ENCODE results near the gene RRAGA. TPM values are rescaled to one million over a fixed set of nuclear protein-coding genes. Genes with fewer than 3 reads are reported as not detected.
A peak's percentile ranks its signal among the peaks of the same experiment; 100 is the strongest.

RRAGA gene
- total RNA-seq, 2 experiments from 2014 or later, result 43.8 to 45.5 TPM

DNA sequence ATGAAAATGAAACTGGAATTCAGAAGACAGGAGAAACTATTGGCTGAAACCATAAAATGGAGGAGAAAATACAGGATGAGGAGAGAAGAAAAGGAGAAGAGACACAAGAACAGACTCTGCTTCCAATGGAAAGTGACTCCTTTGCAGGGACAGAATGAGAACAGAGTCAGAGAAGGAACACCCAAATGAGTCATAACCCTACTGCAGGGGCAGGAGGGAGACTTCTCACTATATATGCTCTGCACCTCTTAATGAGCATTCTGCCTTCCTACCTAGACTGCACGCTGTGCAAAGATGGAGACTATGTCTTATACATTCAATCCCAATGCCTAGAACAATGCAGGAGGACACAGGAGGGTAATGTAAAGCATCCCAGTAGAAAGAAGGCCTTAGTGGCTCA, 18.3 kb upstream of the RRAGA start:
- no peak overlapping the region for H3K27ac Mint-ChIP-seq
- peaks cover 8% of the 10 kb centered on the region for H3K27me3 Mint-ChIP-seq
- DNase-seq, result no peak
- H3K9me3 Mint-ChIP-seq, result no peaks in the 10 kb centered on the region
- ChIA-PET CTCF (interaction anchor here (0.9 kb wide), 1 partner anchor 1501 kb away, joined by 3 read pairs; no protein-coding TSS in a partner anchor), POLR2A (no interaction called here)
- H3K4me3 Mint-ChIP-seq, result no peak overlapping the region
- intact Hi-C loops (cut with micrococcal nuclease), result no loop called here
- H3K4me1 Mint-ChIP-seq (ENCODE audit: low read depth), result peaks cover 8% of the 10 kb centered on the region
- H3K36me3 Mint-ChIP-seq, result no peaks in the 10 kb centered on the region

DNA sequence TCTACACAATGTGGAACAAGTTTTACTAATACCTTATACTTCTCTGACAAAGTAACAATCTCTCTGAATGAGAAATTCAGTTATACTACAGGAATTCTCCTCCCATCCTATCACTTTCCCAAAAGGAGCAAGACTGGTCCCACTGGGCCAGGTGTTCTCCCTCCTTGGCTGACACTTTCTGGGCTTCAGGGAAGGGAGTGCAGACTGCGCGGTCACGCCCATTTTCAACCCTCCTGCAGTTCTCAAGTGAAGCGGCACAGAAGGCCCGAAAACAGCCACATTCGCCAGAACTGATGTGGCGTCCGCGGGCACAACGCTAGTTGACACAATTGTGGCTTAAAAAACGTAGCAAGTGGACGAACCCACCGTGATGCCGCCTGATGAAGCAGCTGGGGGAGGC, 16.8 kb upstream of the RRAGA start:
- intact Hi-C loops (cut with micrococcal nuclease), result no loop called here
- Mint-ChIP-seq H3K4me1 (ENCODE audit: low read depth) (no peaks in the 10 kb centered on the region), H3K9me3 (no peaks in the 10 kb centered on the region), H3K27me3 (peaks cover 4% of the 10 kb centered on the region), H3K36me3 (no peaks in the 10 kb centered on the region), H3K4me3 (no peak overlapping the region), H3K27ac (no peak overlapping the region)
- CTCF ChIA-PET, result no interaction called here
- POLR2A ChIA-PET, result no interaction called here
- DNase-seq, result no peak

DNA sequence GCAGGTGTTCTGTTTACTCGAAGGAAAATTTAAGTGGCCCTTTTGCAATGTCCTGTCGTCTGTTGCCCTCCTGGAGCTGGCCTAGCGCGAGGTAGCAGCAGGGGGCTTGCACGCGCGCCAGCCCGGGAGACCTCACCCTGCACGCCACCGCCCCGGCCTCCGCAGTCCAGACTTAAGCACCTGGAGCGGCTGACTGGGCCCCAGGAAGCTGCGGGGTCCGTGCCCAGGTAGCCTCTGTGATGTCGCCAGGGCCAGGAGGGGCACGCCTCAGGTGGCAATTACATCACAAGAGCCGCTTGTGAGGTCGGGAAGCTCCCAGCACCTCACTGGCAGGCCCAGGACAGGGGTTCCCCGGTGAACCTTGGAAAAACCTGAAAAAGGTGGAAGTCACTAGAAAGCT, 16.2 kb upstream of the RRAGA start, which contains the start of gene SAXO1:
Gene SAXO1, minus strand, starts transcription at position 195 of the 400 bp plus-strand sequence. CDS start 301 bp downstream, outside the sequence.
- Mint-ChIP-seq H3K27me3 (peaks cover 4% of the 10 kb centered on the region), H3K36me3 (no peaks in the 10 kb centered on the region), H3K27ac (no peak within 1 kb of the TSS), H3K9me3 (no peaks in the 10 kb centered on the region), H3K4me3 (no peak within 1 kb of the TSS), H3K4me1 (ENCODE audit: low read depth) (no peaks in the 10 kb centered on the region)
- intact Hi-C loops (cut with micrococcal nuclease), result no loop called here
- CTCF ChIA-PET, result no interaction called here
- POLR2A ChIA-PET, result no interaction called here
- no peak for DNase-seq

DNA sequence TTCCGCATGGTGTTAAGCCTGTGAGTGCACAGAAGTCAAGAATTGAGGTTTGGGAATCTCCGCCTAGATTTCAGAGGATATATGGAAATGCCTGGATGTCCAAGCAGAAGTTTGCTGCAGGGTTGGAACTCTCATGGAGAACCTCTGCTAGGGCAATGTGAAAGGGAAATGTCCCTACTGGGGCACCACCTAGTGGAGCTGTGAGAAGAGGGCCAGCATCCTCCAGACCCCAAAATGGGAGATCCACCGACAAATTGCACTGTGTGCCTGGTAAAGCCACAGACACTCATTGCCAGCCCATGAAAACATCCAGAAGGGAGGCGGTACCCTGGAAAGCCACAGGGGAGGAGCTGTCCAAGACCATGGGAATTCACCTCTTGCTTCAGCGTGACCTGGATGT, 12.6 kb upstream of the RRAGA start:
- Mint-ChIP-seq H3K27ac (no peak overlapping the region), H3K27me3 (no peaks in the 10 kb centered on the region), H3K4me1 (ENCODE audit: low read depth) (no peaks in the 10 kb centered on the region), H3K9me3 (no peaks in the 10 kb centered on the region), H3K36me3 (no peaks in the 10 kb centered on the region), H3K4me3 (no peak overlapping the region)
- intact Hi-C loops (cut with micrococcal nuclease), result no loop called here
- ChIA-PET POLR2A (no interaction called here), CTCF (interaction anchor here (0.9 to 1.1 kb wide), 2 partner anchors 8 to 10 kb away, joined by 3 read pairs; no protein-coding TSS in a partner anchor)
- no peak for DNase-seq

DNA sequence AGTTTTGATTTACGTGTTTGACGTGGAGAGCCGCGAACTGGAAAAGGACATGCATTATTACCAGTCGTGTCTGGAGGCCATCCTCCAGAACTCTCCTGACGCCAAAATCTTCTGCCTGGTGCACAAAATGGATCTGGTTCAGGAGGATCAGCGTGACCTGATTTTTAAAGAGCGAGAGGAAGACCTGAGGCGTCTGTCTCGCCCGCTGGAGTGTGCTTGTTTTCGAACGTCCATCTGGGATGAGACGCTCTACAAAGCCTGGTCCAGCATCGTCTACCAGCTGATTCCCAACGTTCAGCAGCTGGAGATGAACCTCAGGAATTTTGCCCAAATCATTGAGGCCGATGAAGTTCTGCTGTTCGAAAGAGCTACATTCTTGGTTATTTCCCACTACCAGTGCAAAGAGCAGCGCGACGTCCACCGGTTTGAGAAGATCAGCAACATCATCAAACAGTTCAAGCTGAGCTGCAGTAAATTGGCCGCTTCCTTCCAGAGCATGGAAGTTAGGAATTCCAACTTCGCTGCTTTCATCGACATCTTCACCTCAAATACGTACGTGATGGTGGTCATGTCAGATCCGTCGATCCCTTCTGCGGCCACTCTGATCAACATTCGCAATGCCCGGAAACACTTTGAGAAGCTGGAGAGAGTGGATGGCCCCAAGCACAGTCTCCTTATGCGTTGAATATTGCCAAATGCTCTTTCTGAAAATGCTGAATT, 850 bp downstream of the RRAGA start:
- CTCF ChIA-PET, result interaction anchor here (0.7 to 4.8 kb wide), 8 partner anchors 52 to 414 kb away, joined by 3 to 43 read pairs (median 5); partner anchors contain the start of genes HAUS6 and RPS6
- POLR2A ChIA-PET, result interaction anchor here (0.9 to 1.5 kb wide), 5 partner anchors 12 to 182 kb away, joined by 3 to 5 read pairs (median 5); no protein-coding TSS in a partner anchor
- peak overlapping the region; percentile 93 for H3K4me3 Mint-ChIP-seq
- H3K27ac Mint-ChIP-seq, result peak overlapping the region; percentile 98
- H3K27me3 Mint-ChIP-seq, result no peaks in the 10 kb centered on the region
- H3K9me3 Mint-ChIP-seq, result no peaks in the 10 kb centered on the region
- peak; percentile 25 for DNase-seq
- peaks cover 22% of the 10 kb centered on the region for H3K36me3 Mint-ChIP-seq
- intact Hi-C loops (cut with micrococcal nuclease), result loop anchor here (1.0 to 10.0 kb wide), 10 partner anchors 37 to 945 kb away; partner anchors contain the start of genes DENND4C, HAUS6, PLIN2 and RPS6
- peaks cover 37% of the 10 kb centered on the region for H3K4me1 Mint-ChIP-seq (ENCODE audit: low read depth)

DNA sequence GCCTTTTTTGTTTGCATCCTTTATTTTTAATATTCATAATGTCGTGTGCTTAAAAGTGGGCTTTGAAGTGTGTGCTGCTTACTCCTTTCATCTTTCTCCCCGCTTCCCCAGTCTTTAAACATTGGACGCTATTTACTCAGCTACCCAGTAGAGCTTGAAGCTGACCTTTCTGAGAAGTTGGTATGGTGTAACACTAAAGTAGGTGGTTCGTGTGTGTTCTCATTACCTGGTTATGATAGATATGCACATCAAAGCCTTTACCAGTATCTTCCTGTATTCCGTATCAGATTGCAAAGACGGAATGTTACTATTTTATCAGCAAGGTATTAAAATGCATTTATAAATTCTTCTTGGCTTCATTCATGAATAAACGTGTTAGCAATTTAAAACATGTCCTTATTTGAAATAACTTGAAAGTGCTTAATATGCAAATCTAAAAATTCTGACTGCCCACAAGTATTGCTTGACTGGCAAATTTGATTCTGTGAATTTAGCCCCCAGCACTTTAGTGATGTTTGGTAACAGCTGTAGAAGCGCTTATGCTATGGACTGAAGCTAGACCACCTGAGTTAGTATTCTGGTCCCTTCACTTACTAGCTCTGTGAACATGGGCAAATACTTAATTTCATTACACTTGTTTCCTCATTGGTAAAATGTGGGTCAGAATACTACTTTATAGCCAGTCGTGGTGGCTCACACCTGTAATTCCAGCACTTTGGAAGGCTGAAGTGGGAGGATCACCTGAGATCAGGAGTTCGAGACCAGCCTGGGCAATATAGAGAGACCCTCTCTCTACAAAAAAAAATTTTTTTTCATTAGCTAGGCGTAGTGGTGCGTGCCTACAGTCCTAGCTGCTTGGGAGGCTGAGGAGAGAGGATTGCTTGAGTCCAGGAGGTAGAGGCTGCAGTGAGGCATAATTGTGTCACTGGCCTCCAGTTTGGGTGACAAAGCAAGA, 1.7 kb downstream of the RRAGA start:
- peak overlapping the region; percentile 98 for H3K27ac Mint-ChIP-seq
- peaks cover 26% of the 10 kb centered on the region for H3K36me3 Mint-ChIP-seq
- no peaks in the 10 kb centered on the region for H3K27me3 Mint-ChIP-seq
- DNase-seq, result no peak
- intact Hi-C loops (cut with micrococcal nuclease), result loop anchor here (5.0 kb wide), 1 partner anchor 36 kb away; no protein-coding TSS in a partner anchor
- ChIA-PET CTCF (interaction anchor here (0.7 to 4.8 kb wide), 5 partner anchors 51 to 413 kb away, joined by 3 to 43 read pairs (median 8); partner anchors contain the start of gene HAUS6), POLR2A (interaction anchor here (0.6 to 1.5 kb wide), 4 partner anchors 11 to 440 kb away, joined by 3 to 5 read pairs (median 4); no protein-coding TSS in a partner anchor)
- no peaks in the 10 kb centered on the region for H3K9me3 Mint-ChIP-seq
- peaks cover 37% of the 10 kb centered on the region for H3K4me1 Mint-ChIP-seq (ENCODE audit: low read depth)
- H3K4me3 Mint-ChIP-seq, result peak overlapping the region; percentile 93

DNA sequence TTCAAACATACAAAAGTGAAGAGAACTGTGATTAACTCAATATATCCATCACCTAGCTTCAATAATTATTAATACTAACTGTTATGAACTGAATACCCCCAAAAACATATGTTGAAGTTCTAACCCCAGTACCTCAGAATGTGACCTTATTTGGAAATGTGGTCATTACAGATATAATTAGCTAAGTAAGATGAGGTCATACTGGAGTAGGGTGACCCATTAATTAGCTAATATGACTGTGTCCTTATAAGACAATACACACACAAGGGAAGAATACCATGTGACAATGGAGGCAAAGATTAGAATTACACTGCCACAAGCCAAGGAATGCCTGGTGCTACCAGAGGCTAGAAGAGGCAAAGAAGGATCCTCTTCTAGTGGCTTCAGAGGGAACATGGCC, 7.8 kb downstream of the RRAGA start:
- no peaks in the 10 kb centered on the region for H3K27me3 Mint-ChIP-seq
- POLR2A ChIA-PET, result no interaction called here
- DNase-seq, result no peak
- CTCF ChIA-PET, result no interaction called here
- H3K36me3 Mint-ChIP-seq, result peaks cover 51% of the 10 kb centered on the region
- intact Hi-C loops (cut with micrococcal nuclease), result no loop called here
- peaks cover 8% of the 10 kb centered on the region for H3K4me1 Mint-ChIP-seq (ENCODE audit: low read depth)
- no peaks in the 10 kb centered on the region for H3K9me3 Mint-ChIP-seq
- no peak overlapping the region for H3K27ac Mint-ChIP-seq
- H3K4me3 Mint-ChIP-seq, result no peak overlapping the region

DNA sequence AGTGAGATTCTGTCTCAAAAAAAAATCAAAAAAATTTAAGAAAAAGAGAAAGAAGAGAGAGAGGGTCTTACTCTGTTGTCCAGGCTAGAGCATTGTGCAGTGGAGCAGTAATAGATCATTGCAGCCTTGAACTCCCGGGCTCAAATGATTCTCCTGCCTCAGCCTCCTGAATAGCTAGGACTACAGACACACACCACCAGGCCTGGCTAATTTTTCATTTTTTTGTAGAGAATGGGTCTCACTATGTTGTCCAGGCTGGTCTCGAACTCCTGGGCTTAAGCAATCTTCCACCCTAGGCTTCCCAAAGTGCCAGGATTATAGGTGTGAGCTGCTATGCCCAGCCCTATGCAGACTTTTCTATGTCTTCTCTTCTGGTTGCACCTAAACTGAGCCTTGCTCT, 25.0 kb downstream of the RRAGA start:
- no peak for DNase-seq
- Mint-ChIP-seq H3K9me3 (no peaks in the 10 kb centered on the region), H3K27ac (no peak overlapping the region), H3K36me3 (peaks cover 42% of the 10 kb centered on the region), H3K4me1 (ENCODE audit: low read depth) (no peaks in the 10 kb centered on the region), H3K4me3 (no peak overlapping the region), H3K27me3 (no peaks in the 10 kb centered on the region)
- POLR2A ChIA-PET, result interaction anchor here (0.5 kb wide), 1 partner anchor 110 kb away, joined by 3 read pairs; no protein-coding TSS in a partner anchor
- intact Hi-C loops (cut with micrococcal nuclease), result no loop called here
- CTCF ChIA-PET, result interaction anchor here (1.3 kb wide), 1 partner anchor 11 kb away, joined by 4 read pairs; no protein-coding TSS in a partner anchor

DNA sequence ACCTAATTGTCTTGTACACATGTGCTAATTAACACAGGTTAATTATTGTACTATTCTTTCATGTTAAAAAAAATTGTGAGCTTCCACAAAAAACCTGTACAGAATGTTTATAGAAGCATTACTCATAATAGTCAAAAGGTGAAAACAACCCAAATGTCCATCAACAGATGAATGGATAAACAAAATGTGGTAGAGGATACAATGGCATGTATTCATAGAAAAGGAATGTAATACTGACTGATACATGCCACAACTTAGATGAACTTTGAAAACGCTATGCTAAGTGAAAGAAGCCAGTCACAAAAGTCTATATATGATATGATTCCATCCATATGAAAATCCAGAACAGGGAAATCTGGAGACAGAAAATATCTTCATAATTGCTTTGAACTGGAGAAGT, 25.6 kb downstream of the RRAGA start:
- H3K27ac Mint-ChIP-seq, result no peak overlapping the region
- peaks cover 42% of the 10 kb centered on the region for H3K36me3 Mint-ChIP-seq
- CTCF ChIA-PET, result interaction anchor here (1.3 kb wide), 1 partner anchor 11 kb away, joined by 4 read pairs; no protein-coding TSS in a partner anchor
- H3K4me1 Mint-ChIP-seq (ENCODE audit: low read depth), result no peaks in the 10 kb centered on the region
- H3K4me3 Mint-ChIP-seq, result no peak overlapping the region
- no peaks in the 10 kb centered on the region for H3K9me3 Mint-ChIP-seq
- DNase-seq, result no peak
- POLR2A ChIA-PET, result no interaction called here
- intact Hi-C loops (cut with micrococcal nuclease), result no loop called here
- no peaks in the 10 kb centered on the region for H3K27me3 Mint-ChIP-seq

DNA sequence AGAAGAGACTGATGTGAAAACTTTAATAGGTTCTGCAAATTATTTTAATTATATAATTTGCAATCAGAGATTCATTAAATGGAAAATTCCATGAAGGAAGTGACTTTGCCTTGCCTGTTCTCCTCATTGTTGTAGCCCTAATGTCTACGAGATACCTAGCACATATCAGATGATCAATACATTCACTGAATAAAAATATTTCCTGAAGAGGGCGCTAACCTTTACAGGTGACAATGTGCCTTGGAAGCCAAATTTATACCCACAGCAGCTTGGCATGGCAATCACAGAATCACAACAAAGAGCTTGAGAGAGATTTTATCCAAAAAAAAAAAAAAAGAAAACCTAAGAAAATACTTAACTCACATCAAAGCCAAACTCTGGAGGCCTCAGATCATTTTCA, 36.1 kb downstream of the RRAGA start:
- Mint-ChIP-seq H3K27me3 (no peaks in the 10 kb centered on the region), H3K27ac (no peak overlapping the region), H3K36me3 (peaks cover 27% of the 10 kb centered on the region), H3K4me3 (no peak overlapping the region), H3K4me1 (ENCODE audit: low read depth) (no peaks in the 10 kb centered on the region), H3K9me3 (no peaks in the 10 kb centered on the region)
- ChIA-PET CTCF (interaction anchor here (0.6 to 6.2 kb wide), 16 partner anchors 9 to 371 kb away, joined by 3 to 67 read pairs (median 4); partner anchors contain the start of gene RRAGA), POLR2A (no interaction called here)
- DNase-seq, result no peak
- intact Hi-C loops (cut with micrococcal nuclease), result loop anchor here (1.0 to 5.0 kb wide), 4 partner anchors 18 to 372 kb away; partner anchors contain the start of gene HAUS6

DNA sequence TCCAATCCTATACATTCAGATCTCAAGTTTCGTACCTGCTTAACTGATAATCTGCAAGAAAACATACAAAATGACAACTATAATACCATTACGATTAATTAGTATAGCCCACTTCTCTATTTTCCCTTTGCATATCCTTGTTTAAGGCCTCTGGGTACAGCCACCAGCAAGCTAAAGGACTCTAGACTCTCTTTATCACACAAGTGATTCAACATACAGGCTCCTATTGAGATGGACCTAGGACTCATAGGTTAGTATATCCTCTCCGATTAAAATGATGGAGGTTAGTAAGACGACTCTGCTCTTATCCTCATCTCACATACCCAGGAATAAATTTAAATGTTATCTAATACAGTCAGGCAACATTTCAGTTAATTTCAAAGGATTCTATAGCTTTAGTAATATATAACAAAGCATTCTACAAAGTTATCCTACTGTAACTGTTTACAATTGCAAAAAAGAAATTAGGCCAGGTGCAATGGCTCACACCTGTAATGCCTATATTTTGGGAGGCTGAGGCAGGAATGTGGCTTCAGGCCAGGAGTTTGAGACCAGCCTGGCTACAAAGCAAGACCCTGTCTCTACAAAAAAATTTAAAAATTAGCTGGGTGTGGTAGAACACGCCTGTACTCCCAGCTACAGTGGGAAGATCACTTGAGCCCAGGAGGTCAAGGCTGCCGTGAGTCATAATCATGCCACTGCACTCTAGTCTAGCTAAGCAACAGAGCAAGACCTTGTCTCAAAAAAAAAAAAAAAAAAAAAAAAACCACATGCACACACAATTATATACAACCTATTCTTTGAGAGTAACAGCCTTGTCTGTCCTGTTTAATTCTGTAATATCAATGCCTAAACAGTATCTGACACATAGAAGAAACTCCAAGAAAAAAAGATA, 38.1 kb downstream of the RRAGA start:
- ChIA-PET POLR2A (interaction anchor here (0.8 kb wide), 1 partner anchor 37 kb away, joined by 3 read pairs; no protein-coding TSS in a partner anchor), CTCF (interaction anchor here (0.8 to 6.2 kb wide), 5 partner anchors 14 to 378 kb away, joined by 3 to 67 read pairs (median 10); partner anchors contain the start of gene RRAGA)
- no peaks in the 10 kb centered on the region for H3K9me3 Mint-ChIP-seq
- H3K27ac Mint-ChIP-seq, result no peak overlapping the region
- H3K4me1 Mint-ChIP-seq (ENCODE audit: low read depth), result no peaks in the 10 kb centered on the region
- intact Hi-C loops (cut with micrococcal nuclease), result loop anchor here (5.0 kb wide), 1 partner anchor 35 kb away; no protein-coding TSS in a partner anchor
- H3K4me3 Mint-ChIP-seq, result no peak overlapping the region
- no peaks in the 10 kb centered on the region for H3K27me3 Mint-ChIP-seq
- H3K36me3 Mint-ChIP-seq, result peaks cover 24% of the 10 kb centered on the region
- DNase-seq, result no peak
